Stomach smooth muscle (tissue), 2 donors: ENCODE measurements around the gene EDNRA.

Experiments
- H3K27ac ChIP-seq: one replicate; pipeline ENCODE4 v1.7.0; 2013; ENCODE audit warnings: mild to moderate bottlenecking, low read length, inconsistent platforms
- H3K27me3 ChIP-seq, 2 donors: one replicate each; pipeline ENCODE4 v1.7.0; 2013; ENCODE audit warnings: low read length in 2 of 2; ENCODE audit not compliant: insufficient read depth in 2 of 2, control insufficient read depth in 1 of 2
- H3K36me3 ChIP-seq, 2 donors: one replicate each; pipeline ENCODE4 v1.7.0; 2013; ENCODE audit warnings: low read length in 2 of 2; ENCODE audit not compliant: control insufficient read depth in 2 of 2, insufficient read depth in 2 of 2
- H3K4me1 ChIP-seq: one replicate; pipeline ENCODE4 v1.7.0; 2013; ENCODE audit warnings: low read length; ENCODE audit not compliant: control insufficient read depth, insufficient read depth
- H3K4me3 ChIP-seq, 2 donors: one replicate each; pipeline ENCODE4 v1.7.0; 2013; ENCODE audit warnings: low read length in 2 of 2
- H3K9ac ChIP-seq, 2 donors: one replicate each; pipeline ENCODE4 v1.7.0; 2013; ENCODE audit warnings: low read length in 2 of 2, mild to moderate bottlenecking in 1 of 2
- H3K9me3 ChIP-seq, 2 donors: one replicate each; pipeline ENCODE4 v1.7.0; 2013; ENCODE audit warnings: low read length in 2 of 2; ENCODE audit not compliant: control insufficient read depth in 2 of 2
- donor health status: healthy.
- donor health status: Pancreatic carcinoma.

EDNRA gene

GRCh38 chr4:147494301-147494700 is 13.4 kb downstream of the EDNRA start:
- no peaks in the 10 kb centered on the region for H3K36me3 ChIP-seq
- H3K27ac ChIP-seq: no peak overlapping the region
- H3K27me3 ChIP-seq: no peaks in the 10 kb centered on the region
- H3K4me3 ChIP-seq: no peak overlapping the region
- peaks cover 10% of the 10 kb centered on the region for H3K4me1 ChIP-seq
- no peak overlapping the region for H3K9ac ChIP-seq
- H3K9me3 ChIP-seq: no peaks in the 10 kb centered on the region

GRCh38 chr4:147496500-147496899 is 15.6 kb downstream of the EDNRA start:
- Histone ChIP-seq H3K27me3 (no peaks in the 10 kb centered on the region), H3K4me1 (peaks cover 10% of the 10 kb centered on the region), H3K36me3 (no peaks in the 10 kb centered on the region), H3K4me3 (no peak overlapping the region), H3K27ac (no peak overlapping the region), H3K9ac (no peak overlapping the region), H3K9me3 (no peaks in the 10 kb centered on the region)

- no peak overlapping the region for H3K9ac ChIP-seq
- no peaks in the 10 kb centered on the region for H3K27me3 ChIP-seq
- H3K27ac ChIP-seq: no peak overlapping the region
- H3K36me3 ChIP-seq: no peaks in the 10 kb centered on the region
- H3K4me1 ChIP-seq: no peaks in the 10 kb centered on the region
- H3K4me3 ChIP-seq: no peak overlapping the region
- H3K9me3 ChIP-seq: no peaks in the 10 kb centered on the region
These were observed 17.2 kb downstream of the EDNRA start for GRCh38 chr4:147498031-147498660.

- no peak overlapping the region for H3K27ac ChIP-seq
- H3K36me3 ChIP-seq: peaks cover 0 to 2% of the 10 kb centered on the region in 2 donors
- no peak overlapping the region for H3K4me3 ChIP-seq
- no peak overlapping the region for H3K9ac ChIP-seq
- no peaks in the 10 kb centered on the region for H3K4me1 ChIP-seq
- no peaks in the 10 kb centered on the region for H3K9me3 ChIP-seq
- no peaks in the 10 kb centered on the region for H3K27me3 ChIP-seq
These were observed 27.4 kb downstream of the EDNRA start for GRCh38 chr4:147508346-147508745.

- H3K9me3 ChIP-seq: no peaks in the 10 kb centered on the region
- H3K36me3 ChIP-seq: peaks cover 0 to 2% of the 10 kb centered on the region in 2 donors
- no peak overlapping the region for H3K9ac ChIP-seq
- H3K4me1 ChIP-seq: no peaks in the 10 kb centered on the region
- H3K4me3 ChIP-seq: no peak overlapping the region
- H3K27ac ChIP-seq: no peak overlapping the region
- H3K27me3 ChIP-seq: no peaks in the 10 kb centered on the region
These were observed 28.5 kb downstream of the EDNRA start for GRCh38 chr4:147509386-147509785.

- peaks cover 0 to 2% of the 10 kb centered on the region in 2 donors for H3K36me3 ChIP-seq
- no peak overlapping the region for H3K9ac ChIP-seq
- no peaks in the 10 kb centered on the region for H3K4me1 ChIP-seq
- no peak overlapping the region for H3K4me3 ChIP-seq
- no peaks in the 10 kb centered on the region for H3K9me3 ChIP-seq
- H3K27ac ChIP-seq: no peak overlapping the region
- no peaks in the 10 kb centered on the region for H3K27me3 ChIP-seq
These were observed 30.2 kb downstream of the EDNRA start for GRCh38 chr4:147510962-147511668.

GRCh38 chr4:147513091-147513490 is 32.2 kb downstream of the EDNRA start:
- no peak overlapping the region for H3K9ac ChIP-seq
- peaks cover 0 to 2% of the 10 kb centered on the region in 2 donors for H3K36me3 ChIP-seq
- no peak overlapping the region for H3K4me3 ChIP-seq
- H3K9me3 ChIP-seq: no peaks in the 10 kb centered on the region
- no peaks in the 10 kb centered on the region for H3K4me1 ChIP-seq
- no peak overlapping the region for H3K27ac ChIP-seq
- H3K27me3 ChIP-seq: no peaks in the 10 kb centered on the region

GRCh38 chr4:147513952-147514351 is 33.1 kb downstream of the EDNRA start:
- Histone ChIP-seq H3K4me3 (no peak overlapping the region), H3K27me3 (no peaks in the 10 kb centered on the region), H3K9ac (no peak overlapping the region), H3K36me3 (peaks cover 0 to 2% of the 10 kb centered on the region in 2 donors), H3K27ac (no peak overlapping the region), H3K9me3 (no peaks in the 10 kb centered on the region), H3K4me1 (no peaks in the 10 kb centered on the region)

GRCh38 chr4:147515220-147515936 is 34.5 kb downstream of the EDNRA start:
- H3K4me1 ChIP-seq: no peaks in the 10 kb centered on the region
- H3K27ac ChIP-seq: no peak overlapping the region
- H3K27me3 ChIP-seq: no peaks in the 10 kb centered on the region
- peaks cover 0 to 5% of the 10 kb centered on the region in 2 donors for H3K36me3 ChIP-seq
- H3K4me3 ChIP-seq: no peak overlapping the region
- H3K9ac ChIP-seq: no peak overlapping the region
- no peaks in the 10 kb centered on the region for H3K9me3 ChIP-seq

- no peaks in the 10 kb centered on the region for H3K4me1 ChIP-seq
- H3K9ac ChIP-seq: no peak overlapping the region
- H3K9me3 ChIP-seq: no peaks in the 10 kb centered on the region
- no peak overlapping the region for H3K4me3 ChIP-seq
- H3K27me3 ChIP-seq: no peaks in the 10 kb centered on the region
- H3K27ac ChIP-seq: no peak overlapping the region
- H3K36me3 ChIP-seq: peaks cover 0 to 5% of the 10 kb centered on the region in 2 donors
These were observed 35.2 kb downstream of the EDNRA start for GRCh38 chr4:147516133-147516532.
